22Rv1 (cell line): ENCODE measurements around the gene AGFG2.

ENCODE experiments used
- H3K27ac ChIP-seq: fragments of 450-650 bp; 2 replicates; pipeline ENCODE4 v1.5.1; 2017
- CTCF ChIP-seq: fragments of 450-650 bp; IDR thresholded peaks from 2 replicates; pipeline ENCODE4 v1.5.1; 2017; ENCODE audit warnings: mild to moderate bottlenecking
- ZFX ChIP-seq: fragments of 450-650 bp; IDR thresholded peaks from 2 replicates; pipeline ENCODE4 v1.6.1; 2017; ENCODE audit warnings: antibody characterized with exemption, borderline replicate concordance

Gene AGFG2

GRCh38 chr7:100577507-100577906 is 38.5 kb downstream of the AGFG2 start:
- TF ChIP-seq CTCF = no peak
- TF ChIP-seq ZFX = no peak
- H3K27ac ChIP-seq = 0 out of 2 replicates have a peak overlapping the region, but pooled peaks have one; percentile 13

- H3K27ac ChIP-seq = 0 out of 2 replicates have a peak overlapping the region, but pooled peaks have one; percentile 13
- TF ChIP-seq CTCF = no peak
- no peak for TF ChIP-seq ZFX
Measured at GRCh38 chr7:100578246-100579183, 39.5 kb downstream of the AGFG2 start.

- peak overlapping the region; percentile 23; the same call in 1 of the 2 replicates for H3K27ac ChIP-seq
- TF ChIP-seq CTCF (no peak), ZFX (no peak)
Measured at GRCh38 chr7:100580466-100581283, 41.7 kb downstream of the AGFG2 start.

GRCh38 chr7:100582041-100582579 is 43.1 kb downstream of the AGFG2 start:
- TF ChIP-seq CTCF (no peak), ZFX (no peak)
- H3K27ac ChIP-seq = peak overlapping the region; percentile 100

- TF ChIP-seq ZFX (no peak), CTCF (no peak)
- peak overlapping the region; percentile 100 for H3K27ac ChIP-seq
Measured at GRCh38 chr7:100582650-100583049, 43.6 kb downstream of the AGFG2 start.

- peak overlapping the region; percentile 100 for H3K27ac ChIP-seq
- TF ChIP-seq ZFX = no peak
- TF ChIP-seq CTCF = no peak
Measured at GRCh38 chr7:100583132-100584053, 44.4 kb downstream of the AGFG2 start.
